NCI-H82 treated with DMSO at 0.1 percent for 48 hours (cell line): Measurements from ENCODE around the gene TMEM38A.
A peak's percentile ranks its signal among the peaks of the same experiment; 100 is the strongest.
"Not testable (repeated sequence)": the region's sequence is repeated elsewhere in the genome, so short reads cannot be mapped to it uniquely, and the experiment has no call there.

Source experiments
- DNase-seq: peaks from one replicate; lab custom pipeline; 2025; ENCODE audit not compliant: unreplicated experiment; lab: John Stamatoyannopoulos, UW

The TMEM38A gene

GRCh38 chr19:16631465-16631864 lies 29.5 kb upstream of the TMEM38A start:
- DNase-seq = no peak

GRCh38 chr19:16637535-16637934 lies 23.4 kb upstream of the TMEM38A start:
- DNase-seq = no peak

- DNase-seq = no peak
Measured at GRCh38 chr19:16638666-16639065, 22.3 kb upstream of the TMEM38A start.

GRCh38 chr19:16640951-16641350 lies 20.0 kb upstream of the TMEM38A start:
- no peak for DNase-seq

GRCh38 chr19:16641695-16642094 lies 19.2 kb upstream of the TMEM38A start:
- DNase-seq = no peak

GRCh38 chr19:16645140-16645539 lies 15.8 kb upstream of the TMEM38A start:
- DNase-seq = no peak

- DNase-seq = no peak
Measured at GRCh38 chr19:16649734-16650133, 11.2 kb upstream of the TMEM38A start.

- DNase-seq = no peak
Measured at GRCh38 chr19:16650821-16651220, 10.1 kb upstream of the TMEM38A start.

- DNase-seq = not testable (repeated sequence)
Measured at GRCh38 chr19:16651421-16652188, 9.3 kb upstream of the TMEM38A start.

- DNase-seq = no peak
Measured at GRCh38 chr19:16652854-16653253, 8.1 kb upstream of the TMEM38A start.

GRCh38 chr19:16654140-16654539 lies 6.8 kb upstream of the TMEM38A start:
- DNase-seq = no peak

- DNase-seq = no peak
Measured at GRCh38 chr19:16654627-16655026, 6.3 kb upstream of the TMEM38A start.

GRCh38 chr19:16655727-16656126 lies 5.2 kb upstream of the TMEM38A start:
- DNase-seq = no peak

- no peak for DNase-seq
Measured at GRCh38 chr19:16657384-16657783, 3.6 kb upstream of the TMEM38A start.

- DNase-seq = no peak
Measured at GRCh38 chr19:16659464-16659831, 1.5 kb upstream of the TMEM38A start.

- peak; percentile 98 for DNase-seq
Measured at GRCh38 chr19:16659832-16660708, 869 bp upstream of the TMEM38A start, which contains the start of gene SMIM7. SMIM7 (minus strand) TSS chr19:16660144; CDS start chr19:16660110, 34 bp downstream.

GRCh38 chr19:16661480-16662034 lies 618 bp downstream of the TMEM38A start:
- peak; percentile 60 for DNase-seq

- no peak for DNase-seq
Measured at GRCh38 chr19:16668176-16668575, 7.2 kb downstream of the TMEM38A start.

- DNase-seq = not testable (repeated sequence)
Measured at GRCh38 chr19:16668702-16669101, 7.8 kb downstream of the TMEM38A start.

GRCh38 chr19:16670291-16670690 lies 9.4 kb downstream of the TMEM38A start:
- no peak for DNase-seq

GRCh38 chr19:16671652-16672274 lies 10.8 kb downstream of the TMEM38A start:
- peak; percentile 92 for DNase-seq
